HepG2 (cell line): ENCODE data around the gene COASY. TPM values are rescaled to one million over a fixed set of nuclear protein-coding genes. Genes with fewer than 3 reads are reported as not detected.

ENCODE experiments used
- CENPX ChIP-seq: sonication (generic); formaldehyde crosslinking; IDR thresholded peaks from 2 replicates; pipeline ENCODE4 v1.9.0; 2021; ENCODE audit warnings: mild to moderate bottlenecking, missing genetic modification reagents, moderate library complexity
- EED ChIP-seq: sonication (generic); formaldehyde crosslinking; IDR thresholded peaks from 2 replicates; pipeline ENCODE4 v1.5.0; 2020; ENCODE audit warnings: mild to moderate bottlenecking, missing genetic modification reagents
- LCORL ChIP-seq, 2 experiments: fragments of 450-650 bp in 1 of 2; sonication (generic) in 1 of 2; formaldehyde crosslinking in 1 of 2; IDR thresholded peaks; 2 replicates each; pipeline versions ENCODE4 v1.5.0 to v1.6.1; 2017 to 2020; ENCODE audit warnings: antibody characterized with exemption in 1 of 2, missing genetic modification reagents in 1 of 2
- MXI1 ChIP-seq: IDR thresholded peaks from 3 replicates; pipeline ENCODE4 v1.6.1; 2012; ENCODE audit warnings: low read depth, low read length, inconsistent platforms, borderline replicate concordance
- PAF1 ChIP-seq: IDR thresholded peaks from 2 replicates; pipeline ENCODE4 v1.6.1; 2016; ENCODE audit warnings: missing genetic modification reagents, missing compliant biosample characterization
- SIN3A ChIP-seq: IDR thresholded peaks from 2 replicates; pipeline ENCODE4 v1.6.1; 2011; ENCODE audit warnings: low read depth, mild to moderate bottlenecking, control low read depth, low read length, borderline replicate concordance
- SMAD9 ChIP-seq: sonication (generic); formaldehyde crosslinking; IDR thresholded peaks from 2 replicates; pipeline ENCODE4 v1.5.1; 2020; ENCODE audit warnings: mild to moderate bottlenecking, missing genetic modification reagents
- SOX13 ChIP-seq, 3 experiments: fragments of 450-650 bp in 1 of 3; sonication (generic) in 1 of 3; formaldehyde crosslinking in 1 of 3; IDR thresholded peaks in 2 of 3; conservative IDR thresholded peaks in 1 of 3; 2 replicates each; pipeline versions ENCODE4 v1.5.0 to v1.6.1; 2016 to 2020; ENCODE audit warnings: antibody characterized with exemption in 1 of 3, mild to moderate bottlenecking in 1 of 3, missing compliant biosample characterization in 1 of 3, missing genetic modification reagents in 1 of 3, moderate library complexity in 1 of 3
- ZBTB7A ChIP-seq: sonication (generic); formaldehyde crosslinking; IDR thresholded peaks from 2 replicates; pipeline ENCODE4 v1.8.0; 2022; ENCODE audit warnings: mild to moderate bottlenecking, missing genetic modification reagents
- ZHX2 ChIP-seq, 2 experiments: sonication (generic) in 1 of 2; formaldehyde crosslinking in 1 of 2; IDR thresholded peaks; 2 replicates each; pipeline versions ENCODE4 v1.6.1 to v1.9.0; 2014 to 2022; ENCODE audit warnings: antibody characterized with exemption in 1 of 2, borderline replicate concordance in 1 of 2, inconsistent platforms in 1 of 2, low read depth in 1 of 2, missing genetic modification reagents in 1 of 2
- ZKSCAN5 ChIP-seq: sonication (generic); formaldehyde crosslinking; IDR thresholded peaks from 2 replicates; pipeline ENCODE4 v1.5.1; 2020; ENCODE audit warnings: mild to moderate bottlenecking, missing genetic modification reagents
- polyA plus RNA-seq, 8 experiments: library from polyadenylated mRNA; depleted of rRNA in 3 of 8; stranded (reverse) in 7 of 8; unstranded in 1 of 8; fragments of >200 nt; fragmentation: Illumina TruSeq in 4 of 8; extraction: Trizol in 4 of 8; gene quantifications; 2 replicates each; pipeline versions ENCODE4 v1.2.1 to v1.2.3, GENCODE V29; 2011 to 2016; ENCODE audit warnings: low read depth in 4 of 8, missing spikeins in 1 of 8, mixed read lengths in 1 of 8; ENCODE audit not compliant: insufficient read depth in 1 of 8
- total RNA-seq, 5 experiments: library from RNA; depleted of rRNA; stranded (reverse); fragments of >200 nt; fragmentation: Illumina TruSeq; extraction: Trizol; gene quantifications; 2 replicates each; pipeline ENCODE4 v1.2.3, GENCODE V29; 2016; ENCODE audit warnings: low read depth in 1 of 5
- TF ChIP-seq, protein P1 (sequence below): sonication (generic); formaldehyde crosslinking; IDR thresholded peaks from 2 replicates; pipeline ENCODE4 v1.4.0; 2020; ENCODE audit warnings: low read depth, mild to moderate bottlenecking, missing genetic modification reagents
- TF ChIP-seq, protein P2 (sequence below): sonication (generic); formaldehyde crosslinking; IDR thresholded peaks from 2 replicates; pipeline ENCODE4 v1.4.0; 2020; ENCODE audit warnings: low read depth, missing genetic modification reagents

Gene COASY
- total and polyA plus RNA-seq, 2 of the 13 experiments (the other 11 are each of a cell fraction or from before 2014, with no cell fraction given), result 90.7 to 125 TPM

DNA sequence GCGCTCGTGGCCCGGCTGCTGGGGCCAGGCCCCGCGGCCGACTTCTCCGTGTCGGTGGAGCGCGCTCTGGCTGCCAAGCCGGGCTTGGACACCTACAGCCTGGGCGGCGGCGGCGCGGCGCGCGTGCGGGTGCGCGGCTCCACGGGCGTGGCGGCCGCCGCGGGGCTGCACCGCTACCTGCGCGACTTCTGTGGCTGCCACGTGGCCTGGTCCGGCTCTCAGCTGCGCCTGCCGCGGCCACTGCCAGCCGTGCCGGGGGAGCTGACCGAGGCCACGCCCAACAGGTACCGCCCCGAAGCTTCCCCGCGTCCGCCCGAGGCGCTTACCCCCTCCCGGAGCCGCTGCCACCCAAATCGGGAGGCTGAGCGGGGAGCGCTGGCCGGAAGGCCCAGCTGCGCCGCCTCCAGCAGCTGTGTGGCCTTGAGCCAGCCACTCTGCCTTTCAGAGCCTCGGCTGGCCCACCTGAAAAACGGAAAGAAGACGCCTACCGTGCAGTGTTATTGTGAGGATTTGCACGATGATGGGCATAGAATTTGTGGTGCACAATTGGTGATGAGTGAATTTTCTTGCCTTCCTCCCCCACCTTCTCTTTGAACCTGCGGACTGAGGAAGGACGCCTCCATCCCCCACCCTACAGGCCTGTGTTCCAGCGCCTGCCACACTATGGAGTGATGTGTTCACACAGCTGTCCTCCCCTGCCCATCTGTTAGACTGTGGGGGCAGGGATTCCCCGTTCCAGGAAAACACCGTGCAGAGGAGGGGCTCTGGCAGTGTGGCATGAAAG is 25.4 kb upstream of the COASY start (continued):
- no peak for TF ChIP-seq ZHX2 (IDR thresholded peaks at IDR 0.05; ENCODE audit: low read depth)
- TF ChIP-seq ZHX2 (CRISPR knock-in tag; IDR thresholded peaks at IDR 0.05; ENCODE audit: borderline replicate concordance), result no peak
- peak; percentile 94; the same call in 1 of the 3 replicates for TF ChIP-seq MXI1
- TF ChIP-seq, protein P1, sequence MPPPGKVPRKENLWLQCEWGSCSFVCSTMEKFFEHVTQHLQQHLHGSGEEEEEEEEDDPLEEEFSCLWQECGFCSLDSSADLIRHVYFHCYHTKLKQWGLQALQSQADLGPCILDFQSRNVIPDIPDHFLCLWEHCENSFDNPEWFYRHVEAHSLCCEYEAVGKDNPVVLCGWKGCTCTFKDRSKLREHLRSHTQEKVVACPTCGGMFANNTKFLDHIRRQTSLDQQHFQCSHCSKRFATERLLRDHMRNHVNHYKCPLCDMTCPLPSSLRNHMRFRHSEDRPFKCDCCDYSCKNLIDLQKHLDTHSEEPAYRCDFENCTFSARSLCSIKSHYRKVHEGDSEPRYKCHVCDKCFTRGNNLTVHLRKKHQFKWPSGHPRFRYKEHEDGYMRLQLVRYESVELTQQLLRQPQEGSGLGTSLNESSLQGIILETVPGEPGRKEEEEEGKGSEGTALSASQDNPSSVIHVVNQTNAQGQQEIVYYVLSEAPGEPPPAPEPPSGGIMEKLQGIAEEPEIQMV (CRISPR knock-in tag), result peak; percentile 91
- no peak for TF ChIP-seq EED (CRISPR knock-in tag)
- TF ChIP-seq, protein P2, sequence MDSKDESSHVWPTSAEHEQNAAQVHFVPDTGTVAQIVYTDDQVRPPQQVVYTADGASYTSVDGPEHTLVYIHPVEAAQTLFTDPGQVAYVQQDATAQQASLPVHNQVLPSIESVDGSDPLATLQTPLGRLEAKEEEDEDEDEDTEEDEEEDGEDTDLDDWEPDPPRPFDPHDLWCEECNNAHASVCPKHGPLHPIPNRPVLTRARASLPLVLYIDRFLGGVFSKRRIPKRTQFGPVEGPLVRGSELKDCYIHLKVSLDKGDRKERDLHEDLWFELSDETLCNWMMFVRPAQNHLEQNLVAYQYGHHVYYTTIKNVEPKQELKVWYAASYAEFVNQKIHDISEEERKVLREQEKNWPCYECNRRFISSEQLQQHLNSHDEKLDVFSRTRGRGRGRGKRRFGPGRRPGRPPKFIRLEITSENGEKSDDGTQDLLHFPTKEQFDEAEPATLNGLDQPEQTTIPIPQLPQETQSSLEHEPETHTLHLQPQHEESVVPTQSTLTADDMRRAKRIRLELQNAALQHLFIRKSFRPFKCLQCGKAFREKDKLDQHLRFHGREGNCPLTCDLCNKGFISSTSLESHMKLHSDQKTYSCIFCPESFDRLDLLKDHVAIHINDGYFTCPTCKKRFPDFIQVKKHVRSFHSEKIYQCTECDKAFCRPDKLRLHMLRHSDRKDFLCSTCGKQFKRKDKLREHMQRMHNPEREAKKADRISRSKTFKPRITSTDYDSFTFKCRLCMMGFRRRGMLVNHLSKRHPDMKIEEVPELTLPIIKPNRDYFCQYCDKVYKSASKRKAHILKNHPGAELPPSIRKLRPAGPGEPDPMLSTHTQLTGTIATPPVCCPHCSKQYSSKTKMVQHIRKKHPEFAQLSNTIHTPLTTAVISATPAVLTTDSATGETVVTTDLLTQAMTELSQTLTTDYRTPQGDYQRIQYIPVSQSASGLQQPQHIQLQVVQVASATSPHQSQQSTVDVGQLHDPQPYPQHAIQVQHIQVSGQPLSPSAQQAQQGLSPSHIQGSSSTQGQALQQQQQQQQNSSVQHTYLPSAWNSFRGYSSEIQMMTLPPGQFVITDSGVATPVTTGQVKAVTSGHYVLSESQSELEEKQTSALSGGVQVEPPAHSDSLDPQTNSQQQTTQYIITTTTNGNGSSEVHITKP (CRISPR knock-in tag), result peak; percentile 63
- peak; percentile 27; the same call in 1 of the 2 replicates for TF ChIP-seq LCORL (IDR thresholded peaks at IDR 0.05)
- TF ChIP-seq LCORL (CRISPR knock-in tag; IDR thresholded peaks at IDR 0.05), result peak; percentile 98
- TF ChIP-seq ZBTB7A, result peak; percentile 73; the same call in 1 of the 2 replicates
- 0 out of 2 replicates have a peak, but pooled peaks have one; percentile 18 for TF ChIP-seq SOX13 (IDR thresholded peaks at IDR 0.05)
- peak in 1 of 2 experiments; percentile 70; a peak in 1 of 4 replicates for TF ChIP-seq SOX13 (CRISPR knock-in tag; conservative IDR thresholded peaks at IDR 0.05 in 1 of 2, IDR thresholded peaks at IDR 0.05 in 1 of 2)
- no peak for TF ChIP-seq CENPX (CRISPR knock-in tag)
- TF ChIP-seq SIN3A, result peak; percentile 68; the same call in 1 of the 2 replicates
- TF ChIP-seq ZKSCAN5 (CRISPR knock-in tag), result no peak
- no peak; the same call in 1 of the 2 replicates for TF ChIP-seq PAF1 (CRISPR knock-in tag)
- TF ChIP-seq SMAD9, result no peak; the same call in 1 of the 2 replicates
